Hepatocyte (in vitro differentiated cells): ENCODE data around the gene S100A7A. TPM values are rescaled to one million over a fixed set of nuclear protein-coding genes. Genes with fewer than 3 reads are reported as not detected.

Experiments used
- DNase-seq: peaks from one replicate; pipeline ENCODE4 v3.0.0-alpha.2; 2016; ENCODE audit warnings: low spot score
- H2AFZ ChIP-seq: fragments of 200-600 bp; sonication (generic); 2 replicates; pipeline ENCODE4 v1.6.0; 2016; ENCODE audit warnings: antibody characterized with exemption, mild to moderate bottlenecking
- H3K27ac ChIP-seq: fragments of 200-600 bp; sonication (generic); 2 replicates; pipeline ENCODE4 v1.5.1; 2016; ENCODE audit warnings: mild to moderate bottlenecking
- H3K27me3 ChIP-seq: fragments of 200-600 bp; sonication (generic); 2 replicates; pipeline ENCODE4 v1.6.1; 2016
- H3K36me3 ChIP-seq: fragments of 200-600 bp; sonication (generic); replicated peaks from 2 replicates; pipeline ENCODE4 v1.5.1; 2016; ENCODE audit warnings: low read depth; ENCODE audit not compliant: insufficient read depth
- H3K4me1 ChIP-seq: fragments of 200-600 bp; sonication (generic); 2 replicates; pipeline ENCODE4 v1.5.1; 2016; ENCODE audit warnings: mild to moderate bottlenecking, moderate library complexity; ENCODE audit not compliant: insufficient read depth
- H3K4me2 ChIP-seq: fragments of 200-600 bp; sonication (generic); 2 replicates; pipeline ENCODE4 v1.6.0; 2016
- H3K4me3 ChIP-seq: fragments of 200-600 bp; sonication (generic); 2 replicates; pipeline ENCODE4 v1.5.1; 2016; ENCODE audit warnings: mild to moderate bottlenecking
- H3K79me2 ChIP-seq: fragments of 200-600 bp; sonication (generic); 2 replicates; pipeline ENCODE4 v1.6.0; 2017; ENCODE audit warnings: mild to moderate bottlenecking
- H3K9me2 ChIP-seq: fragments of 200-600 bp; sonication (generic); replicated peaks from 2 replicates; pipeline ENCODE4 v1.6.0; 2017; ENCODE audit warnings: mild to moderate bottlenecking; ENCODE audit not compliant: insufficient read depth
- H3K9me3 ChIP-seq: fragments of 200-600 bp; sonication (generic); 2 replicates; pipeline ENCODE4 v1.5.1; 2016; ENCODE audit warnings: low read depth, mild to moderate bottlenecking
- H4K20me1 ChIP-seq: fragments of 200-600 bp; sonication (generic); 2 replicates; pipeline ENCODE4 v1.6.0; 2016; ENCODE audit warnings: mild to moderate bottlenecking; ENCODE audit not compliant: insufficient read depth, poor library complexity, severe bottlenecking
- EZH2 ChIP-seq: fragments of 200-600 bp; sonication (generic); IDR thresholded peaks from 2 replicates; pipeline ENCODE4 v1.6.1; 2016; ENCODE audit warnings: antibody characterized with exemption, mild to moderate bottlenecking, borderline replicate concordance
- EZH2phosphoT487 ChIP-seq: fragments of 200-600 bp; sonication (generic); IDR thresholded peaks from one replicate; pipeline ENCODE4 v1.6.1; 2018; ENCODE audit warnings: antibody characterized with exemption, mild to moderate bottlenecking, low read depth, moderate library complexity; ENCODE audit not compliant: unreplicated experiment, severe bottlenecking
- WGBS: methylation state at CpG from one replicate; pipeline ENCODE4 v1.1.6; 2016; ENCODE audit warnings: low lambda C conversion rate; ENCODE audit errors: missing lambda C conversion rate; 5-methylcytosine and 5-hydroxymethylcytosine counted together
- polyA plus RNA-seq: library from polyadenylated mRNA; unstranded; fragments of >200 nt; fragmentation: Nextera tagmentation; extraction: Ambion mirVana; gene quantifications from 2 replicates; pipeline ENCODE4 v1.2.1, GENCODE V29; 2016
- total RNA-seq: library from RNA; depleted of rRNA; stranded (reverse); fragments of >200 nt; gene quantifications from 2 replicates; pipeline ENCODE4 v1.2.3, GENCODE V29; 2014
- TF ChIP-seq, protein P1 (sequence below): fragments of 200-600 bp; sonication (generic); IDR thresholded peaks from 2 replicates; pipeline ENCODE4 v1.5.1; 2016; ENCODE audit warnings: antibody characterized with exemption, mild to moderate bottlenecking; ENCODE audit not compliant: poor library complexity

Gene S100A7A
- total and polyA plus RNA-seq, 2 experiments from 2014 or later = not detected

DNA sequence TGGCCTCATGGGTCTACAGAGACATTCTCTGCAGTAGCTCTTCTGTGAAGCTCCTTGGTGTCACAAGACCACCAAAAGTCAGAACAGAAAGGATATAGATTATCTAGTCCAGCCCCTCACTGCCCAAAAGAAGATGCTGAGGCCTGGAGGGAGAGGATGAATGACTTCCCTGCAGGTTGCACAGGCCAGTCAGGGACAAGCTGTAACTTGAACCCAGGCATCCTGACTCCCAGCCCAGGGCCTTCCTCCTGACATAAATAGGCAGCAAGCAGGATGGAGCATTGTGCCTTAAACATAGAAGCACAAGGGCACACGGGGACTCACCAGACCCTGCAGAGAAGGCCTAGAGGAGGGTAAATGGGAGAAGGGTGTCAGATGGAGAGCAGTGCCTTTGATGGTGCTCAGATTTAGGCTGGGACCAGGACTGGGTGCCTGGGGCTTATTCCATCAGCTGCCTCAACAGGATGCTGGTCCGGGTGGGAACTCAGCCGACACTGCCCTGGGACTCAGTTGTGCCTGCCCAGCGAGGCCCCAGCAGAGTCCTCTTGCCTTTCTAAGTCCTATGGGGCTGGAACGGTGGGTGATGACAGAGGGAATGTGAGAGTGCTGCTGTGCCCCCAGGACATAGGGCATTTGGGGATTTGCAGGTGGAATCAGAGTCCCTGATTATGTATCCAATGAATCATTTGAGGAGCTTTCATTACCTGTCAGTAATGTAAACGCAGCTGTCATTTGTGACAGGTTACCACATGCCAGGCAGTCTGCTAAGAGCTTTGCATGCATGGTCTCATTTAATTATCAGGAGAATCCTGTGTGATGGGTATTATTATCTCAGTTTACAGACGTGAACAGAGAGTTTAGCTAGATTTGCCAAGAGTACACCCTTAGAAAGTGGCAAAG is 13.2 kb downstream of the S100A7A start:
- H3K36me3 ChIP-seq = no peaks in the 10 kb centered on the region
- no peak overlapping the region for H2AFZ ChIP-seq
- no peak for DNase-seq
- no peaks in the 10 kb centered on the region for H3K9me2 ChIP-seq
- no peaks in the 10 kb centered on the region for H3K4me1 ChIP-seq
- no peaks in the 10 kb centered on the region for H3K27me3 ChIP-seq
- no peaks in the 10 kb centered on the region for H4K20me1 ChIP-seq
- no peak overlapping the region for H3K4me3 ChIP-seq
- 70% methylated on average over 7 of the region's 7 CpGs for WGBS
- no peak overlapping the region for H3K4me2 ChIP-seq
- no peaks in the 10 kb centered on the region for H3K9me3 ChIP-seq
- no peaks in the 10 kb centered on the region for H3K79me2 ChIP-seq
- no peak for TF ChIP-seq EZH2phosphoT487
- TF ChIP-seq, protein P1, sequence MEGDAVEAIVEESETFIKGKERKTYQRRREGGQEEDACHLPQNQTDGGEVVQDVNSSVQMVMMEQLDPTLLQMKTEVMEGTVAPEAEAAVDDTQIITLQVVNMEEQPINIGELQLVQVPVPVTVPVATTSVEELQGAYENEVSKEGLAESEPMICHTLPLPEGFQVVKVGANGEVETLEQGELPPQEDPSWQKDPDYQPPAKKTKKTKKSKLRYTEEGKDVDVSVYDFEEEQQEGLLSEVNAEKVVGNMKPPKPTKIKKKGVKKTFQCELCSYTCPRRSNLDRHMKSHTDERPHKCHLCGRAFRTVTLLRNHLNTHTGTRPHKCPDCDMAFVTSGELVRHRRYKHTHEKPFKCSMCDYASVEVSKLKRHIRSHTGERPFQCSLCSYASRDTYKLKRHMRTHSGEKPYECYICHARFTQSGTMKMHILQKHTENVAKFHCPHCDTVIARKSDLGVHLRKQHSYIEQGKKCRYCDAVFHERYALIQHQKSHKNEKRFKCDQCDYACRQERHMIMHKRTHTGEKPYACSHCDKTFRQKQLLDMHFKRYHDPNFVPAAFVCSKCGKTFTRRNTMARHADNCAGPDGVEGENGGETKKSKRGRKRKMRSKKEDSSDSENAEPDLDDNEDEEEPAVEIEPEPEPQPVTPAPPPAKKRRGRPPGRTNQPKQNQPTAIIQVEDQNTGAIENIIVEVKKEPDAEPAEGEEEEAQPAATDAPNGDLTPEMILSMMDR = no peak
- TF ChIP-seq EZH2 = no peak
- no peak overlapping the region for H3K27ac ChIP-seq

DNA sequence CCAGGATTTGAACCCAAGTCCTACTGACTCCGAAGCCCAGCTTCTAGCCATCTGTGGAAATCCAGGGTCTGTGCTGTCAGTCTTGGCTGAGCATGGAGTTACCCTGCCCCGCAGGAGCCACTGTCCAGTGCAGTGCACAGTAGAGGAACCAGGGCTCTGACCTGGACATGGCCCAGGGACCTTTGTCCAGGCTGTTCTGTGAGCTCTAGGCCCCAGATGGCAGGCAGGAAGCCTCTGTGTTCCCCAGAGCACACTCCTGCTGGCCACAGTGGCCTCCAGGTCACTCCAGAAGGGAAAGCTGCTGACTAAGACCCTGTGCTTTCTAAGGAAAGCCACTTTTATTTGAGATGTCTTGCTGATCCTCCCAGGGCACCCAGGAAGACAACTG is 13.8 kb downstream of the S100A7A start:
- Histone ChIP-seq H3K9me3 (no peaks in the 10 kb centered on the region), H3K4me3 (no peak overlapping the region), H3K27ac (no peak overlapping the region), H4K20me1 (no peaks in the 10 kb centered on the region), H2AFZ (no peak overlapping the region), H3K4me2 (no peak overlapping the region), H3K27me3 (no peaks in the 10 kb centered on the region), H3K79me2 (no peaks in the 10 kb centered on the region), H3K9me2 (no peaks in the 10 kb centered on the region), H3K4me1 (no peaks in the 10 kb centered on the region), H3K36me3 (no peaks in the 10 kb centered on the region)
- no peak for DNase-seq
- TF ChIP-seq, protein P1 = no peak
- no peak for TF ChIP-seq EZH2
- no peak for TF ChIP-seq EZH2phosphoT487
- WGBS = 76% methylated on average over 2 of the region's 2 CpGs

DNA sequence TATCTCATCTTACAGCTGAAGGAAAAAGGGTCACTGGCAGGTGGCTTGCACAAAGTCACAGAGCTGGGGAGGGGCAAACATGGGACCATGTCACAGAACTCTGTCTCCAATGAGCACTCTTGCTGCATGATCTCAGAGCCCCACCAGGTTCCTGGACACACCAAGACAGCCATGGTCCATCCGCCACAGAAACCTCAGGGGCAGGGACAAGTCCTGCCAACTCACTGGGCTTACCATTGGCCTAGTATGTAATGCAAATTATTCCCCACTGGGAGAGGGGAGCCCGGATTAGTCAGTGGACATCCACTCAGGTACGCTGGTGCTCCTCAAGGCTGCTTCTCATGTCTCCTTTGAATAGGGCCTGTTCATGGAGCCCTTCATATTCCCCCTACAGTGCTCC is 14.2 kb downstream of the S100A7A start:
- Histone ChIP-seq H3K4me2 (no peak overlapping the region), H3K9me2 (no peaks in the 10 kb centered on the region), H3K79me2 (no peaks in the 10 kb centered on the region), H3K36me3 (no peaks in the 10 kb centered on the region), H3K4me1 (no peaks in the 10 kb centered on the region), H3K27me3 (no peaks in the 10 kb centered on the region), H3K27ac (no peak overlapping the region), H3K9me3 (no peaks in the 10 kb centered on the region), H4K20me1 (no peaks in the 10 kb centered on the region), H2AFZ (no peak overlapping the region), H3K4me3 (no peak overlapping the region)
- DNase-seq = no peak
- TF ChIP-seq EZH2phosphoT487 (no peak), EZH2 (no peak)
- TF ChIP-seq, protein P1 = no peak
- WGBS = 90% methylated on average over 3 of the region's 3 CpGs
